Measurements from ENCODE around the gene PNPLA7.

GRCh38 chr9:137429974-137430722 lies 120.1 kb downstream of the PNPLA7 start:
- TF ChIP-seq HNF1A (IDR thresholded peaks at IDR 0.05; ENCODE audit: low read depth): no peak
- no peak for TF ChIP-seq HNF1A (CRISPR knock-in tag; IDR thresholded peaks at IDR 0.05; ENCODE audit: borderline replicate concordance)
- no peak for TF ChIP-seq KLF16 (CRISPR knock-in tag; IDR thresholded peaks at IDR 0.05)
- TF ChIP-seq TEAD3 (CRISPR knock-in tag; optimal IDR thresholded peaks at IDR 0.05; ENCODE audit: borderline replicate concordance): no peak

All from HepG2 (cell line).